Upper lobe of left lung (tissue), 4 donors: ENCODE data around the gene SPNS3.
A peak's percentile ranks its signal among the peaks of the same experiment; 100 is the strongest.

ENCODE experiments used
- EP300 ChIP-seq, 4 donors: sonication (generic); formaldehyde crosslinking; IDR thresholded peaks; one replicate each; pipeline ENCODE4 v1.5.1; 2017; ENCODE audit warnings: antibody characterized with exemption in 4 of 4, control low read depth in 2 of 4
- POLR2A ChIP-seq, 4 donors: fragments of 450-650 bp; IDR thresholded peaks; one replicate each; pipeline ENCODE4 v1.5.1; 2016 to 2017; ENCODE audit warnings: antibody characterized with exemption in 4 of 4, mild to moderate bottlenecking in 2 of 4
- TF ChIP-seq, protein P1 (sequence below), 6 experiments: fragments of 450-650 bp in 4 of 6; fragments of 200-600 bp in 2 of 6; sonication (generic) in 2 of 6; IDR thresholded peaks; one replicate each; pipeline ENCODE4 v1.5.1; 2016 to 2019; ENCODE audit warnings: antibody characterized with exemption in 6 of 6

- TF ChIP-seq EP300 (IDR thresholded peaks at IDR 0.05) (no peak), POLR2A (IDR thresholded peaks at IDR 0.05) (no peak)
- TF ChIP-seq, protein P1, sequence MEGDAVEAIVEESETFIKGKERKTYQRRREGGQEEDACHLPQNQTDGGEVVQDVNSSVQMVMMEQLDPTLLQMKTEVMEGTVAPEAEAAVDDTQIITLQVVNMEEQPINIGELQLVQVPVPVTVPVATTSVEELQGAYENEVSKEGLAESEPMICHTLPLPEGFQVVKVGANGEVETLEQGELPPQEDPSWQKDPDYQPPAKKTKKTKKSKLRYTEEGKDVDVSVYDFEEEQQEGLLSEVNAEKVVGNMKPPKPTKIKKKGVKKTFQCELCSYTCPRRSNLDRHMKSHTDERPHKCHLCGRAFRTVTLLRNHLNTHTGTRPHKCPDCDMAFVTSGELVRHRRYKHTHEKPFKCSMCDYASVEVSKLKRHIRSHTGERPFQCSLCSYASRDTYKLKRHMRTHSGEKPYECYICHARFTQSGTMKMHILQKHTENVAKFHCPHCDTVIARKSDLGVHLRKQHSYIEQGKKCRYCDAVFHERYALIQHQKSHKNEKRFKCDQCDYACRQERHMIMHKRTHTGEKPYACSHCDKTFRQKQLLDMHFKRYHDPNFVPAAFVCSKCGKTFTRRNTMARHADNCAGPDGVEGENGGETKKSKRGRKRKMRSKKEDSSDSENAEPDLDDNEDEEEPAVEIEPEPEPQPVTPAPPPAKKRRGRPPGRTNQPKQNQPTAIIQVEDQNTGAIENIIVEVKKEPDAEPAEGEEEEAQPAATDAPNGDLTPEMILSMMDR (IDR thresholded peaks at IDR 0.05) = peak in 1 of 6 experiments; percentile 22
These were observed 66.4 kb downstream of the SPNS3 start for GRCh38 chr17:4500191-4500571.
